Keratinocyte (primary cell): Measurements from ENCODE around the gene RIPK1.

Source experiments
- CTCF ChIP-seq, 3 experiments: IDR thresholded peaks in 1 of 3; conservative IDR thresholded peaks in 1 of 3; optimal IDR thresholded peaks in 1 of 3; 2 replicates in 2 of 3; 3 replicates in 1 of 3; pipeline versions ENCODE3 to v1.5.1; 2011; ENCODE audit warnings: low read length in 3 of 3, mild to moderate bottlenecking in 3 of 3, moderate library complexity in 2 of 3, control low read depth in 1 of 3, inconsistent platforms in 1 of 3; ENCODE audit not compliant: insufficient read depth in 2 of 3; ENCODE audit errors: extremely low read depth in 1 of 3
- EZH2 ChIP-seq: IDR thresholded peaks from one replicate; pipeline ENCODE4 v1.6.1; 2012; ENCODE audit warnings: inconsistent platforms, mild to moderate bottlenecking, low read length, moderate library complexity

DNA sequence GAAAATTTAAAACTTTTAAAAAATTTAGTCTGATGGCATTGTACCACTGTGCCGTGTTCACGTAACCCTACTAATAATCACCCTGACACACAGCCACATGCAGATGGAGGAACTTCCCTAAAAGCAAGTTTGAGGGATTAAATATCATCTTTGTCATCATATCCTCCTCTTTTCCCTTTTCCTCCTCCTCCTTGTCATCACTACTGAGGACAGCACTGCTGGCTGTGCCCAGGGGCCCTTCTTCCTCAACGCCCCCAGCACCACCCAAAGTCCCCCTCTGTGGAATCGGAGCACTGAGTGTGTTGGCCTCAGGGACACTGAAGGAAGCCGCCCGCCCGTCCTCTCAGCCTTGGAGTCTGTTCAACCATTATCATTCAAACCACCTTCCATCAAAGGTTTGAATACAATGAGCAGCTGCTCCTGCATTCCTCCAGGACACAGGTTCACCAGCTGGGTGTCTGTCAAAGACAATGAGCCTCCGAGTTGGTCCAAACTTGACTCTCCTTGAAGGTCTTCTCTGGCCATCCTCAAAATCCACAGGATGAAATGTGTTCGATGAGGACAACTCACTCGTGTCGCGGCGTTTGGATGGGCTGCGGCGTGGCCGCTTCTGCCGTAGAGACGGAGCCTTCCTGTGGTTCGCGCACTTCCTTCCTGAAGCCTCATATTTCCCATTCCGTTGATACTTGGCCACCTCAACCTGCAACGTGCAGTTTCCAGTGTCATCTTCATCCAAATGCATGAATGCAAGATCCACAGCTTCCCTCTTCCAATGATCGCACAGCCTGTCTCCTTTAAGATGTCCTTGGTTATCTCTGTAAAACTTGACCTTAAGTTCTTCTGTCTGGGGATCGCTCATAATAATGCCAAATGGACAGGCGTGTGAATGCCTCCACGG, 45.3 kb upstream of the RIPK1 start:
- TF ChIP-seq CTCF (optimal IDR thresholded peaks at IDR 0.05 in 1 of 3, IDR thresholded peaks at IDR 0.05 in 1 of 3, conservative IDR thresholded peaks at IDR 0.05 in 1 of 3; ENCODE audit: extremely low read depth in 1 of 3, insufficient read depth in 2 of 3, low read length in 3 of 3) = no peak
- no peak for TF ChIP-seq EZH2
